GM23338 (cell line): ENCODE results near the gene PRR14. TPM values are rescaled to one million over a fixed set of nuclear protein-coding genes. Genes with fewer than 3 reads are reported as not detected.
A peak's percentile ranks its signal among the peaks of the same experiment; 100 is the strongest.

Experiments
- ATAC-seq: fragments of 200-7000 bp; cut with Tn5 transposase; 3 replicates; pipeline ENCODE4 v1.9.1; 2020
- DNase-seq: peaks from one replicate; pipeline ENCODE4 v3.0.0-alpha.2; 2015; ENCODE audit warnings: low spot score
- H2AFZ ChIP-seq: fragments of 200-600 bp; sonication (generic); 2 replicates; pipeline ENCODE4 v1.8.0; 2016; ENCODE audit warnings: antibody characterized with exemption, mild to moderate bottlenecking, moderate library complexity
- H3F3A ChIP-seq: fragments of 200-600 bp; sonication (generic); replicated peaks from 2 replicates; pipeline ENCODE4 v1.8.0; 2017; ENCODE audit warnings: antibody characterized with exemption, mixed run types, low read depth
- H3K27ac ChIP-seq: fragments of 200-600 bp; sonication (generic); 2 replicates; pipeline ENCODE4 v1.6.1; 2016; ENCODE audit warnings: low read depth
- H3K27me3 ChIP-seq: fragments of 200-600 bp; sonication (generic); 2 replicates; pipeline ENCODE4 v1.8.0; 2016; ENCODE audit warnings: mild to moderate bottlenecking, mixed run types, moderate library complexity; ENCODE audit not compliant: insufficient read depth
- H3K36me3 ChIP-seq: fragments of 200-600 bp; sonication (generic); 2 replicates; pipeline ENCODE4 v1.8.0; 2016; ENCODE audit warnings: mild to moderate bottlenecking; ENCODE audit not compliant: insufficient read depth
- H3K4me1 ChIP-seq: fragments of 200-600 bp; sonication (generic); 2 replicates; pipeline ENCODE4 v1.8.0; 2016; ENCODE audit warnings: mild to moderate bottlenecking, moderate library complexity; ENCODE audit not compliant: insufficient read depth
- H3K4me2 ChIP-seq: fragments of 200-600 bp; sonication (generic); 2 replicates; pipeline ENCODE4 v1.7.1; 2017; ENCODE audit warnings: mixed run types
- H3K4me3 ChIP-seq: fragments of 200-600 bp; sonication (generic); 2 replicates; pipeline ENCODE4 v1.6.1; 2016; ENCODE audit warnings: mixed run types
- H3K79me2 ChIP-seq: fragments of 200-600 bp; sonication (generic); replicated peaks from 2 replicates; pipeline ENCODE4 v1.8.0; 2017; ENCODE audit warnings: mild to moderate bottlenecking; ENCODE audit not compliant: insufficient read depth
- H3K9me2 ChIP-seq: fragments of 200-600 bp; sonication (generic); 2 replicates; pipeline ENCODE4 v1.8.0; 2017; ENCODE audit not compliant: insufficient read depth
- H4K20me1 ChIP-seq: fragments of 200-600 bp; sonication (generic); replicated peaks from 2 replicates; pipeline ENCODE4 v1.8.0; 2017; ENCODE audit warnings: mild to moderate bottlenecking; ENCODE audit not compliant: insufficient read depth
- H3K27ac Mint-ChIP-seq: 2 replicates; pipeline ENCODE4 v1.8.0; 2020; ENCODE audit warnings: inconsistent platforms, mild to moderate bottlenecking, moderate library complexity, mixed read lengths
- H3K27me3 Mint-ChIP-seq: 3 replicates; pipeline ENCODE4 v1.8.0; 2022; ENCODE audit warnings: low read depth, mild to moderate bottlenecking, moderate library complexity, mixed read lengths, inconsistent platforms; ENCODE audit not compliant: insufficient read depth, poor library complexity
- H3K36me3 Mint-ChIP-seq: 3 replicates; pipeline ENCODE4 v1.8.0; 2021; ENCODE audit warnings: low read depth, mild to moderate bottlenecking, inconsistent platforms, moderate library complexity, mixed read lengths
- H3K4me1 Mint-ChIP-seq: 3 replicates; pipeline ENCODE4 v1.8.0; 2020; ENCODE audit warnings: mild to moderate bottlenecking, inconsistent platforms, mixed read lengths
- H3K4me3 Mint-ChIP-seq: 3 replicates; pipeline ENCODE4 v1.8.0; 2021; ENCODE audit warnings: moderate library complexity, mild to moderate bottlenecking, inconsistent platforms, mixed read lengths
- H3K9me3 Mint-ChIP-seq: 3 replicates; pipeline ENCODE4 v1.8.0; 2020; ENCODE audit warnings: moderate library complexity, mild to moderate bottlenecking, inconsistent platforms, mixed read lengths
- CREB1 ChIP-seq: fragments of 250-450 bp; sonication (Bioruptor Pico); IDR thresholded peaks from 2 replicates; pipeline ENCODE4 v1.5.0; 2020; ENCODE audit warnings: low read depth, mild to moderate bottlenecking, moderate library complexity
- EZH2 ChIP-seq: fragments of 200-600 bp; sonication (generic); IDR thresholded peaks from one replicate; pipeline ENCODE4 v1.8.0; 2017; ENCODE audit warnings: antibody characterized with exemption, mild to moderate bottlenecking, low read depth; ENCODE audit not compliant: unreplicated experiment
- POLR2AphosphoS5 ChIP-seq: IDR thresholded peaks from 2 replicates; pipeline ENCODE4 v1.6.1; 2016; ENCODE audit warnings: antibody characterized with exemption, low read depth
- polyA plus RNA-seq: library from polyadenylated mRNA; unstranded; fragments of >200 nt; fragmentation: Nextera tagmentation; extraction: Ambion mirVana; gene quantifications from 2 replicates; pipeline ENCODE4 v1.2.1, GENCODE V29; 2016
- total RNA-seq: library from RNA; depleted of rRNA; stranded (reverse); fragments of >200 nt; shearing (Covaris generic); gene quantifications from 2 replicates; pipeline ENCODE4 v1.2.3, GENCODE V29; 2014
- TF ChIP-seq, protein P1 (sequence below): fragments of 250-450 bp; sonication (Bioruptor Pico); IDR thresholded peaks from 2 replicates; pipeline ENCODE4 v1.5.0; 2020; ENCODE audit warnings: mild to moderate bottlenecking, moderate library complexity

PRR14 gene
- total and polyA plus RNA-seq, 2 experiments from 2014 or later: 4.6 to 12.7 TPM

DNA sequence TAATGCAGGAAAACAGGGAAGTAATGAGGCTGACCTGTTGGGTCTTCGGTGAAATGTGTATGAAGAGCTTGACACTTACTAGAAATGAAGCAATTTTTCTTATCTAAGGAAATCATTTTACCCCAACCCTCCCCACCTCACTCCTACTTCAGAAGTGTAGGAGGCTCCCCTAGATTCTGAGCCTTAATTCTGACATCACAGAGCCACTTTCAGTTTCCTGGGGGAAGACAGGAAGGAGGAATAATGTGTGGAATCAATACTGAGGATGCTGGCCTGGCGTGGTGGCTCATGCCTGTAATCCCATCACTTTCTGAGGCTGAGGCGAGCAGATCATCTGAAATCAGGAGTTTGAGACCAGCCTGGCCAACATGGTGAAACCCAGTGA, 27.8 kb downstream of the PRR14 start:
- H3K27me3 Mint-ChIP-seq: peaks cover 96% of the 10 kb centered on the region
- H3K27me3 ChIP-seq: peaks cover 95% of the 10 kb centered on the region
- H3K27ac ChIP-seq: no peak overlapping the region
- no peak overlapping the region for H3K27ac Mint-ChIP-seq
- no peak for ATAC-seq
- no peaks in the 10 kb centered on the region; the same call in 1 of the 2 replicates for H3K4me1 ChIP-seq
- peaks cover 46% of the 10 kb centered on the region for H4K20me1 ChIP-seq
- no peaks in the 10 kb centered on the region for H3K36me3 ChIP-seq
- H3K4me3 Mint-ChIP-seq: no peak overlapping the region
- peaks cover 7% of the 10 kb centered on the region; the same call in 2 of the 3 replicates for H3K4me1 Mint-ChIP-seq
- H3K4me2 ChIP-seq: no peak overlapping the region
- H3K79me2 ChIP-seq: no peaks in the 10 kb centered on the region
- peaks cover 6% of the 10 kb centered on the region for H3K9me3 Mint-ChIP-seq
- H3K9me2 ChIP-seq: no peaks in the 10 kb centered on the region
- H3F3A ChIP-seq: peaks cover 8% of the 10 kb centered on the region; the same call in 1 of the 2 replicates
- no peak overlapping the region for H3K4me3 ChIP-seq
- H2AFZ ChIP-seq: no peak overlapping the region
- DNase-seq: no peak
- H3K36me3 Mint-ChIP-seq: no peaks in the 10 kb centered on the region
- peak; percentile 25 for TF ChIP-seq EZH2
- no peak for TF ChIP-seq POLR2AphosphoS5

DNA sequence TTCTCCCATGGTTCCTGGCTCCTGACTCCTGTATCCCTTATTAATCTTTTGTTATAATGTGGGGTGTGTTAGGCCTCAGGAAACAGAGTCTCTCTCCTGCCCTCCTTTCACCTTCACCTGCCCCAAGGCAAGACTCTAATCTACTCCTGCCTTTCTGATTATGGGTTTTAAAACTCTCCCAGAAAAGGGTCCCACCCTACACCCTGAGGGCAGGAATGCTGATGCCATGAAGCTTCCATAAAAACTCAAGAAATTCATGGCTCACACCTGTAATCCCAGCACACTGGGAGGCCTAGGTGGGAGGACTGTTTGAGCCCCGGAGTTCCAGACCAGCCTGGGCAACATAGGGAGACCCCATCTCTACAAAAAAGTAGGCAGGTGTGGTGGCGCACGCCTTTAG, 29.6 kb downstream of the PRR14 start:
- no peak overlapping the region for H3K4me2 ChIP-seq
- Mint-ChIP-seq H3K27me3 (peaks cover 96% of the 10 kb centered on the region), H3K4me3 (no peak overlapping the region), H3K9me3 (peaks cover 12% of the 10 kb centered on the region), H3K27ac (no peak overlapping the region), H3K4me1 (peaks cover 7% of the 10 kb centered on the region; the same call in 2 of the 3 replicates), H3K36me3 (no peaks in the 10 kb centered on the region)
- H3K36me3 ChIP-seq: no peaks in the 10 kb centered on the region
- ATAC-seq: no peak
- peaks cover 8% of the 10 kb centered on the region; the same call in 1 of the 2 replicates for H3F3A ChIP-seq
- peak; percentile 4 for TF ChIP-seq EZH2
- no peak for TF ChIP-seq CREB1 (CRISPR knock-in tag)
- DNase-seq: no peak
- H3K79me2 ChIP-seq: no peaks in the 10 kb centered on the region
- no peaks in the 10 kb centered on the region; the same call in 1 of the 2 replicates for H3K4me1 ChIP-seq
- H3K9me2 ChIP-seq: no peaks in the 10 kb centered on the region
- H2AFZ ChIP-seq: no peak overlapping the region
- peaks cover 95% of the 10 kb centered on the region for H3K27me3 ChIP-seq
- no peak overlapping the region for H3K4me3 ChIP-seq
- no peak overlapping the region for H3K27ac ChIP-seq
- peaks cover 41% of the 10 kb centered on the region for H4K20me1 ChIP-seq

DNA sequence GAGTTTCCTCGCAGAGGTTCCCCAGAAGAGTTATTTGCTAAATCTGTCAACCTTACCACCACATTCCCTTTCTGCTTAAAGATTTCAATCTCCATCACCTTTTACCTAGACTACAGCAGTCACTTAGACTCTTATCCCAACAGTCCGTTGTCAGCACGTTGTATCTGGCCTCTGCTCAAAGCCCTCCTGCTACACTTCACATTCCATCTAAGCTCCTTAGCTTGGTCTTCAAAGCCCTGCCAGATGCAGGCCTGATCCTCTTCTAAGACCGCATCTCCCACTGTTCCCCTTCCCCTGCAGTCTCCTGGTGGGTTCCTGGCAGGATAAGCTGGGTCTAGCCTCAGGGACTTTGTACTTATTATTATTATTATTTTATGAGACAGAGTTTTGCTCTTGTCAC, 37.9 kb downstream of the PRR14 start:
- TF ChIP-seq, protein P1, sequence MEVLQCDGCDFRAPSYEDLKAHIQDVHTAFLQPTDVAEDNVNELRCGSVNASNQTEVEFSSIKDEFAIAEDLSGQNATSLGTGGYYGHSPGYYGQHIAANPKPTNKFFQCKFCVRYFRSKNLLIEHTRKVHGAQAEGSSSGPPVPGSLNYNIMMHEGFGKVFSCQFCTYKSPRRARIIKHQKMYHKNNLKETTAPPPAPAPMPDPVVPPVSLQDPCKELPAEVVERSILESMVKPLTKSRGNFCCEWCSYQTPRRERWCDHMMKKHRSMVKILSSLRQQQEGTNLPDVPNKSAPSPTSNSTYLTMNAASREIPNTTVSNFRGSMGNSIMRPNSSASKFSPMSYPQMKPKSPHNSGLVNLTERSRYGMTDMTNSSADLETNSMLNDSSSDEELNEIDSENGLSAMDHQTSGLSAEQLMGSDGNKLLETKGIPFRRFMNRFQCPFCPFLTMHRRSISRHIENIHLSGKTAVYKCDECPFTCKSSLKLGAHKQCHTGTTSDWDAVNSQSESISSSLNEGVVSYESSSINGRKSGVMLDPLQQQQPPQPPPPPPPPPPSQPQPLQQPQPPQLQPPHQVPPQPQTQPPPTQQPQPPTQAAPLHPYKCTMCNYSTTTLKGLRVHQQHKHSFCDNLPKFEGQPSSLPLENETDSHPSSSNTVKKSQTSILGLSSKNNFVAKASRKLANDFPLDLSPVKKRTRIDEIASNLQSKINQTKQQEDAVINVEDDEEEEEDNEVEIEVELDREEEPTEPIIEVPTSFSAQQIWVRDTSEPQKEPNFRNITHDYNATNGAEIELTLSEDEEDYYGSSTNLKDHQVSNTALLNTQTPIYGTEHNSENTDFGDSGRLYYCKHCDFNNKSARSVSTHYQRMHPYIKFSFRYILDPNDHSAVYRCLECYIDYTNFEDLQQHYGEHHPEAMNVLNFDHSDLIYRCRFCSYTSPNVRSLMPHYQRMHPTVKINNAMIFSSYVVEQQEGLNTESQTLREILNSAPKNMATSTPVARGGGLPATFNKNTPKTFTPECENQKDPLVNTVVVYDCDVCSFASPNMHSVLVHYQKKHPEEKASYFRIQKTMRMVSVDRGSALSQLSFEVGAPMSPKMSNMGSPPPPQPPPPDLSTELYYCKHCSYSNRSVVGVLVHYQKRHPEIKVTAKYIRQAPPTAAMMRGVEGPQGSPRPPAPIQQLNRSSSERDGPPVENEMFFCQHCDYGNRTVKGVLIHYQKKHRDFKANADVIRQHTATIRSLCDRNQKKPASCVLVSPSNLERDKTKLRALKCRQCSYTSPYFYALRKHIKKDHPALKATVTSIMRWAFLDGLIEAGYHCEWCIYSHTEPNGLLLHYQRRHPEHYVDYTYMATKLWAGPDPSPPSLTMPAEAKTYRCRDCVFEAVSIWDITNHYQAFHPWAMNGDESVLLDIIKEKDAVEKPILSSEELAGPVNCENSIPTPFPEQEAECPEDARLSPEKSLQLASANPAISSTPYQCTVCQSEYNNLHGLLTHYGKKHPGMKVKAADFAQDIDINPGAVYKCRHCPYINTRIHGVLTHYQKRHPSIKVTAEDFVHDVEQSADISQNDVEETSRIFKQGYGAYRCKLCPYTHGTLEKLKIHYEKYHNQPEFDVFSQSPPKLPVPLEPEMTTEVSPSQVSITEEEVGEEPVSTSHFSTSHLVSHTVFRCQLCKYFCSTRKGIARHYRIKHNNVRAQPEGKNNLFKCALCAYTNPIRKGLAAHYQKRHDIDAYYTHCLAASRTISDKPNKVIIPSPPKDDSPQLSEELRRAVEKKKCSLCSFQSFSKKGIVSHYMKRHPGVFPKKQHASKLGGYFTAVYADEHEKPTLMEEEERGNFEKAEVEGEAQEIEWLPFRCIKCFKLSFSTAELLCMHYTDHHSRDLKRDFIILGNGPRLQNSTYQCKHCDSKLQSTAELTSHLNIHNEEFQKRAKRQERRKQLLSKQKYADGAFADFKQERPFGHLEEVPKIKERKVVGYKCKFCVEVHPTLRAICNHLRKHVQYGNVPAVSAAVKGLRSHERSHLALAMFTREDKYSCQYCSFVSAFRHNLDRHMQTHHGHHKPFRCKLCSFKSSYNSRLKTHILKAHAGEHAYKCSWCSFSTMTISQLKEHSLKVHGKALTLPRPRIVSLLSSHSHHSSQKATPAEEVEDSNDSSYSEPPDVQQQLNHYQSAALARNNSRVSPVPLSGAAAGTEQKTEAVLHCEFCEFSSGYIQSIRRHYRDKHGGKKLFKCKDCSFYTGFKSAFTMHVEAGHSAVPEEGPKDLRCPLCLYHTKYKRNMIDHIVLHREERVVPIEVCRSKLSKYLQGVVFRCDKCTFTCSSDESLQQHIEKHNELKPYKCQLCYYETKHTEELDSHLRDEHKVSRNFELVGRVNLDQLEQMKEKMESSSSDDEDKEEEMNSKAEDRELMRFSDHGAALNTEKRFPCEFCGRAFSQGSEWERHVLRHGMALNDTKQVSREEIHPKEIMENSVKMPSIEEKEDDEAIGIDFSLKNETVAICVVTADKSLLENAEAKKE (CRISPR knock-in tag): no peak
- Histone ChIP-seq H3K4me2 (no peak overlapping the region), H3K27me3 (peaks cover 100% of the 10 kb centered on the region), H4K20me1 (peaks cover 28% of the 10 kb centered on the region), H3K4me3 (no peak overlapping the region), H2AFZ (no peak overlapping the region), H3K9me2 (no peaks in the 10 kb centered on the region), H3K4me1 (peaks cover 13% of the 10 kb centered on the region), H3K27ac (no peak overlapping the region), H3K79me2 (no peaks in the 10 kb centered on the region), H3K36me3 (no peaks in the 10 kb centered on the region), H3F3A (peaks cover 15% of the 10 kb centered on the region)
- H3K27ac Mint-ChIP-seq: no peak overlapping the region
- H3K4me1 Mint-ChIP-seq: peaks cover 12% of the 10 kb centered on the region
- peaks cover 99% of the 10 kb centered on the region for H3K27me3 Mint-ChIP-seq
- peaks cover 10% of the 10 kb centered on the region; the same call in 2 of the 3 replicates for H3K9me3 Mint-ChIP-seq
- H3K36me3 Mint-ChIP-seq: no peaks in the 10 kb centered on the region; the same call in 2 of the 3 replicates
- no peak overlapping the region for H3K4me3 Mint-ChIP-seq
- no peak for DNase-seq
- ATAC-seq: no peak
